ENCODE results near the gene AAGAB.
"Not testable (repeated sequence)": the region's sequence is repeated elsewhere in the genome, so short reads cannot be mapped to it uniquely, and the experiment has no call there.

AAGAB gene, protein sequence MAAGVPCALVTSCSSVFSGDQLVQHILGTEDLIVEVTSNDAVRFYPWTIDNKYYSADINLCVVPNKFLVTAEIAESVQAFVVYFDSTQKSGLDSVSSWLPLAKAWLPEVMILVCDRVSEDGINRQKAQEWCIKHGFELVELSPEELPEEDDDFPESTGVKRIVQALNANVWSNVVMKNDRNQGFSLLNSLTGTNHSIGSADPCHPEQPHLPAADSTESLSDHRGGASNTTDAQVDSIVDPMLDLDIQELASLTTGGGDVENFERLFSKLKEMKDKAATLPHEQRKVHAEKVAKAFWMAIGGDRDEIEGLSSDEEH

DNA sequence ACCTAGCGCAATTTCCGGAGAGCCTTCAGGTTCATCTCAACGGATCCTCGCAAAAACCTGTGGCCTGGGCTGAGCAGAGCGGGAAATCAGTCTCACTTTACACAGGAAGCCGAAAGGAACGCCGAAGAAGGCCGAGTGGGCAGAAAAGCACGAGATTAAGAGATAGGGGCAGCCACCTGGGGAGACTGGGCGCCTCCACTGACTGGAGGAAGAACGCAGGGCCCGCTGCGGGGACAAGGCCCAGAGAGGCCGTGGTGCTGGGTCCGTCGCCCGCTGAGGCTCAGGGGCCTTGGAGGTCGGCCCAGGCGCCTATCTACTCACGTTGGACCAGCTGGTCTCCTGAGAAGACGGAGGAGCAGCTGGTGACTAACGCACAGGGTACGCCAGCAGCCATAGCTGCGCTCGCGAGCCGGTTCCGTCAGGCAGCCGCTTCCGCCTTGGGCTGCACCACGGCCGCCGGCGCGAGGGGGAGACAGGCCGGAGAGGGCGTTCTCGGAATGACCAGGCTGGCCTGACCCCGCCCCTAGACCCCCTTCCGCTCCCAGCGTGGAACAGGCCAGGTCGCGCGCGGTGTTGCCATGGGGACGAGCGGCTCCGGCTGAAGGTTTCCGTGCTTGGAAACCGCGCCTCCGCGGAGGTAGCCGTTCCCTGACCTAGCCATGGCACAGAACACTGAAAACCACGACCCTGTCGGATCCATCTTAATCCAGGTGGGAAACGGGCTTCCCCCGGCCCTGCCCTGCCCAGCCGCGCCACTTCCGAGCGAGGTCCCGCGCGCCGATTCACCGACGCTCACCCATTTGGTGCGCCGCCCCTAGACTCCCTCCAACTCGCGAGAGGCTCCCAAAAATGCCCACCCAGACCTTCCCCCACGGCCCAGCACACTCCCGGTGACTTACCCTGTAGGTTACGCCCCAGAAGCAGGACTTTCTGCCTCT, at the start of gene AAGAB, which contains the start of gene IQCH:
TSS of gene AAGAB (minus strand) at position 424 of the 938 bp plus-strand sequence. CDS start at position 394, 30 bp downstream.
TSS of gene IQCH (plus strand) at position 549 of the 938 bp plus-strand sequence. CDS start at position 660, 111 bp downstream.
- DNase-seq, result peak; percentile 83

DNA sequence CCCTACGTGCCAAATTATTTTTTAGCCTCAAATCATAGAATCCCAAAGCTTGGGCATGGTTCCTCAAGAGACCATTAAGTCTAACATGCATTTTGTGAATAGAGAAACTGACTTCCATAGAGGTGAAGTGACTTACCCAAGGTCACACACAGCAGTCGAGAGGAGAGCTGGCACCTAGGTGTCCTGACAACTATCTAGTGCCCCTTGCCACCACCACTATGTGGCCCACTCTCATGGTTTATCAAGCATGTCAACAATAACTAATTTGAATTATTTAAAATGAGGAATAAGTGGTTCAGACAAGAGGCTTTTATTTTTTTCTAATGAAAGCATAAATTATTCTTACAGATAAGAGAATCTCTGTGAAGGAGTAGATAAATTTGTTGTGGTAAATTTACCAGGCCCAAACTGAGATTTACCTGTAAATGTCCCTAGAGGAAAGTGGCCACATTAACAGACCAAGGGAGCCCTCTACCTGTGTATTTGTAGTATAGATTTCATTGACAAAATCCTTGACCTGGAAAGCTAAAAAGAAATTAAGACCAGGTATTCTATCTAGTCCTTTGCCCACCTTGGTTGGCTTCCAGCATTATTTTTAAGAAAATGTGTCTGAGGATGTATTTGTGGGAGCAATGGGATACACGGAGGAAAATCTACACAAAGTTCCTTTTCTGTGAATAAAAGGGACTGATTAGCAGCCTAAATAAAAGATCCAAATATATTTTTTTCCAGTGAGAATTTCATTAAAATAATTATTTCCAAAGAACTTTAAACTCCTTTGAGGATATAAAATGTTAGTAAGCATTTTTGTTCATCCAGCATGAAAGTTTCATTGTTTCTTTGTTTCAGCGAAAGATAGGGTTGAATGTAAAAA, 49.3 kb upstream of the AAGAB start:
- DNase-seq, result peak; percentile 1

DNA sequence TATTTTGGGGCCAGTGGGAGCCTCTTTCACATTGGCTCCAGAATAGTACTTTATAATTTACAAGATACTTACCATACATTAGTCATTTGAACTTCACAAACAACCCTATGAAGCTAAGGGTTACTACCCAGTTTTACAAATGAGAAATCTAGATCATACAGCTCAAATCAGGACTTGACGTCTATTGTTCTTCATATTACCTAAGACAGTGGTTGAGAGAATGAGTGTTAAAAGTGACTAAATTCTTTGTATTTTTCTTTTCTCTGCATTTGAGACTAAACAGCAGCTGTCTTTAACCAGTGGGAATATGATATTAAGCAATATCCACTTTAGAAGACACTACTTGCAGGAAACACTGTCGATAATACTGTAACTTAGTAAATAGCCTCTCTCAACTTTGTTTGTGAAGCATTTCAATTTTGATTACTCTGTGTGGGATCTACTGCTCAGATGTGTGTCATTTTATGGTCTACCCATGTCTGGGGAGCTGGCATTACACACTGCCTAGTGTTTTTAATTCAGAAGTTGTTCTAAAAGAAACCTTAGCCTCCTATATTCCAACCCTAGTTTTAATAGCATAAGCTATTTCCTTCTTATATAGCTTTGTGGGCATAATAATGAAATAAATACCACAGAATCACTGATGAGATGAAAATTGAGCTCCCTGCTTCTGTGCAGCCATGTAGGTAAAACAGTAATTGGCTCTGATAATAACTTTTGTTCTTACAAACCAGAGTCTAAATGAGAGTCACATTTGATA, 46.0 kb upstream of the AAGAB start:
- no peak for DNase-seq

DNA sequence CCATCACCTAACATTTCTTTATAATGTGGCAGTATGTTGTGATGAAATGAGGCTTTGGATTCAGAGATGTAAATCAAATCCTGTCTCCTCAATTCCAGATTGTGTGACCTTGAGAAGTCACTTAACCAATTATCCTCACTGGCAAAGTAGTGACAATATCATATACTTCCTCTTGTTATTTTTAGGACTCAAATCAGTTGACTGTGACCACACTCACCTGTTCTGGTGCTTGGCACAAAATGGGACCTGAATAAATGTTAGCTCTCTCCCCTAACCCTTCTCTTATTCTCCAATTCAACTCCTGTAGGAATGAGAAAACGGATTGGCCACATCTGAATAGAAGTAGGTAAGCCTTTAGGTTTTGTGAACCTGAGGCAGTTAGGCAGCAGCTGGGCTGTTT, 42.2 kb upstream of the AAGAB start:
- DNase-seq, result no peak

DNA sequence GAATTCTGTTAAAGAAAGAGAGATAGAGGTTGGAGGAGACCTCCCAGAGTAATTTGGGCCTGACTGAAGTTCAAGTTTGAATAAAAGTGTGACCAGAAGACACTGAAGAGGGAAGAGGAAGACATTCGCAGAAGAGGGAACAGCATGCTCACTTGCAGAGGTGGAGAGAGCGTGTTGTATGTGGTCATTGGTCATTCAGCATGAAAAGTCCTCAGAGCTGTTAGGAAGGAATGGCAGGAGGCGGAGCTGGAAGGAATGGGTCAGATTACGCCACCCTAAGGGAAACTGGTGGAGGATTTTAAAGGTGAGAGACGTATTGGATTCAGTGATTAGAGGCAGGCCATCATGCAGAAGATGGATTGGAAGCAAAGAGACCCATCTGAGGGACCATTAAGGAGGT, 41.7 kb upstream of the AAGAB start:
- DNase-seq, result no peak

DNA sequence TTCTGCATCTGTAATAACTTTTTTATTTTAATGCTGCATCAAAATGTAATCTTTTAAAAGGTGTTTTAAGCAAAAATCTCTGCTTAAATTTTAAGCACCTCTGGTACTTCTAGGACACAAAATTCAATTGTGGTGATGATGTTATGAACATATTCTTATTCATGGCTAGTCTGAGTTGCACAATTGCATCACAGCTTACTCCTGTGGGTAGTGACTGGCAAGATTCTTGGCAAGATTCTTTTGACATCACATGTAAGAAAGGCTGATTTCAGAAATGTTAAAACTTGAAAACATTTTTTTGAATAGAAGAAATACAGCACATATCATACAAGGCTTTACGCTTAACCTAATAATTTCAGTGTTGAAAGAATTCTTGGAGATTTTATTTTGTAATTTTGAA, 35.9 kb upstream of the AAGAB start:
- no peak for DNase-seq

DNA sequence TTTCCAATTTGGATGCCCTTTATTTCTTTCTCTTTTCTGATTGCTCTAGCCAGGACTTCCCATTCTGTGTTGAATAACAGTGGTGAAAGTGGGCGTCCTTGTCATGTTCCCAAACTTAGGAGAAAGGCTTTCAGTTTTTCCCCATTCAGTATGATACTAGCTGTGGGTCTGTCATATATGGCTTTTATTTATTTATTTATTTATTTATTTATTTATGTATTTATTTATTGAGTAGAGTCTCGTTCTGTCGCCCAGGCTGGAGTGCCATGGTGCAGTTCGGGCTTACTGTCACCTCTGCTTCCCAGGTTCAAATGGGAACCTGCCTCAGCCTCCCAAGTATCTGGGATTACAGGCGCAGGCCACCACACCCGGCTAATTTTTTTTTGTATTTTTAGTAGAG, 31.9 kb upstream of the AAGAB start:
- DNase-seq, result not testable (repeated sequence)

DNA sequence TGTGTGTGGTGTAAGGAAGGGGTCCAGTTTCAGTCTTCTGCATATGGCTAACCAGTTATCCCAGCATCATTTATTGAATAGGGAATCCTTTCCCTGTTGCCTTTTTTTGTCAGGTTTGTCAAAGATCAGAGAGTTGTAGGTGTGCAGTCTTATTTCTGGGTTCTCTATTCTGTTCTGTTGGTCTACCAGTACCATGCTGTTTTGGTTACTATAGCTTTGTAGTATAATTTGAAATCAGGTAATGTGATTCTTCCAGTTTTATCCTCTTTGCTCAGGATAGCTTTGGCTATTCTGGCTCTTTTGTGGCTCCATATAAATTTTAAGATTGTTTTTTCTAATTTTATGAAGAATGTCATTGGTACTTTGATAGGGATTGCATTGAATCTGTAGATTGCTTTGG, 31.2 kb upstream of the AAGAB start:
- not testable (repeated sequence) for DNase-seq

DNA sequence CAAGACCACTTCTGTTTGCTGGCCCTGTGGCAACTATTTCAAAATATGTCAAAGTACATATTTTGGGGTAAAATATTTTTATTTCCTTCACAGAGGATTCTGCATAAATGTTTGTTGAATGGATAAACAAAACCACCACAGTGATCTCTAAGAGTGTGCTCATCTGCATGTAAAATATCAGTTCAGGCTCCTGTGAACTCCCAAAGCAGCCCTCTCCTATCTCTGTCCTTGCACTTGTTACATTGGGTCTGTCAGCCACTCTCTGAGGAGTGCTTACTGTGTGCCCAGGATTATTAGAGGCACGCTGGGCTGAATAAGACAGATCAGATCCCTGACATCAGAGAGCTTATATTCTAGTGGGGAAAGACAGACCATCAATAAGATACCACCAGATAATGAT, 27.3 kb upstream of the AAGAB start:
- no peak for DNase-seq

DNA sequence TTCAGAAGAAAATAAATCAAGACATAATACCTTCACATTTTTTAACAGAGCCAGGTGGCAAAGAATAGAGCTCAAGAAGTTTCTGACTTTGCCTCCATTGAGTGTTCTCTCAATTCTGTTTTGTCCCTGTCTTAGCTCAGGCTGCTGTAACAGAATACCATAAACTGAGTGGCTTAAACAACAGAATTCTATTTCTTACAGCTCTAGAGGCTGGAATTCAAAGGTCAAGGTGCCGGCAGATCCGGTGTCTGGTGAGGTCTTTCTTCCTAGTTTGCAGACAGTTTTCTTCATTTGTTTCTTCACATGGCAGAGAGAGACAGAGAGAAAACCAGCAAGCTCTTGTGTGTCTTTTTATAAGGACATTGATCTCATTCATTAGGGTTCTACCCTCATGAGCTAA, 25.8 kb upstream of the AAGAB start:
- no peak for DNase-seq

DNA sequence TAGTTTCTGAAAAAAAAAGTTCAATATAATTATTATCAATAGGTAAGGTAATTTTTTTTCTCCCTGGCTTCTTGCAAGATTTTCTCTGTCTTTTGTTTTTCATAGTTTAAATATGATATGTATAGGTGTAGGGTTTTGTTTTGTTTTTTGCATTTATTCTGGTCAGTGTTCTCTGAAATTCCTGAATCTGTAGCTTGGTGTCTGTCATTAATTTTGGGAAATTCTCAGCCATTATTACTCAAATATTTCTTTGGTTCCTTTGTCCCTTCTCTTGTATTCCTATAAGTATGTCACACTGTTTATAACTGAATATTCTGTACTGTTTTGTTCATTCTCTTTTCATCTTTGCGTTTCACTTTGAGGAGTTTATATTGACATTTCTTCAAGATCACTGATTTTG, 22.2 kb upstream of the AAGAB start:
- DNase-seq, result no peak

DNA sequence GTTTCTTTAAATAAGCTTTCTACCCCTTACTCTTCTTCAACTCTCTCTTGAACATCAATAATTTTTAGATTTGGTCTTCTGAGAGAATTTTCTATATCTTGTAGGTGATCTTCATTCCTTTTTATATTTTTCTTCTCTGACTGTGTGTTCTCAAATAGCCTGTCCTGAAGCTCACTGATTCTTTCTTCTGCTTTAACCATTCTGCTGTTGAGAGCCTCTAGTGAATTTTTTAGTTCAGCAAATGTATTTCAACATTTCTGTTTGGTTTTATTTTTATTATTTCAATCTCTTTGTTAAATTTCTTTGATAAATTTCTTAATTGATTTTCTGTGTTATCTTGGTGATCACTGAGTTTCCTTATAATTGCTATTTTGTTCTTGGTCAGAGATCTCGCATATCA, 19.8 kb upstream of the AAGAB start:
- no peak for DNase-seq

DNA sequence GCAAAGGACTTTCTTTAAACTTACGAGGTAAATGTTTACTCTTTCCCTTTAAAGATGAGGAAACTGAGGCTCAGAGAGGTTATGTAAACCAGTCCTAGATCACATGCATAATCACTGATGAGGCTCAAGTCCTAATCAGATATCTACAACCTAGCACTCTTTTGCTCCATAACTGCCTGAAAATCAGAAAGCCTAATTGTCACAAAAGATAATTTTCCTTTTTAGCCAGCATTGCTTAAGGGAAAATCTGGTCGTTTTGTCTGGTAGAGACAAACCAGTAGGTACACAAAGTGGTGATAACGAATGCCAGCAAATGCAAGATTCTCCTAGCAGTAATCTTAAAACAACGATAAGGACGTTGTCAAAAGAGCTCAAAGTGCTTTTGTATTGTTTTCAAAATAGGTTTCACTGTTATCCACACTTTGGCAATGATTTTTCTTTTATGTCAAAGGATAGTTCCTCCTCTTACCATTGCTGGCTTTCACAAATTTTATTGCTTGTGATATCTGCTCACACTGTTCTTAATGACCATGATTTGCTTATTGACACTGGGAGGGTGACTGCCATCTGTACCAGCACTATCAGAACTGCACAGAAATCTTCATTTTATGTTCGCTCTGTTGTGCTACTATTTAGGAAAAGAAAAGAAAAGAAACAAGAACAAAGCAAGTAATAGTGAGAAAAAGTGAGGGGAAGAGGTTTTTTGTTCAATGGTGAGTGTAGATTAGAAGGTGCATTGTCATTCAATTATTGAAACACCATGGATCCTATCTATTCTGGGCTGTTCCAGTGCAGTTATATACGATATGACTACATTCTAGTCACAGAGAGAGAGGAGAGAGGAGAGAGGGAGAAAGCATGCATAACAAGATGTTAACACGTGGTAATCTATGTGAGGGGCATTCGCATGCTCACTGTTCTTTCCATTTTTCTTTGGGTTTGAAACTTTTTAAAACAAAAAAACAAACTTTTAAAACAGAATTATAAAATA, 13.8 kb upstream of the AAGAB start:
- no peak for DNase-seq

DNA sequence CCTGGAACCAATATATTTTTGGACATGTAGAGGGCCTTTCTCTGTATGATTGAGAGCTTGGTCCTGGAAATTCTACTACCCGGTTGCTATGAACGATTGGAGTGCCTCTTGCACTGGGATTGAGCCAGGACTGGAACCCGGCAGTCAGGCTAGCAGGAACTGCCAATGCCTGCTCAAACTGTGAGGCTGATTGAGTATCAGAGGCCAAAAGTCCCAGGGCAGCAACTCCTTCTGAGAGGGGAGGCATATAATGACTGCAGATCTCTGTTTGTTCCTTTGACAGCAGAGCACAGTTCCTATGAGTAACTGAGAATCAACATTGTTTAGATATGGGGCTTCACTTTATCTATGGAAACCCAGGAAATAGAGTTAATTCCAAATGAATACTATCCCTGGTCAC, 13.0 kb upstream of the AAGAB start:
- no peak for DNase-seq

DNA sequence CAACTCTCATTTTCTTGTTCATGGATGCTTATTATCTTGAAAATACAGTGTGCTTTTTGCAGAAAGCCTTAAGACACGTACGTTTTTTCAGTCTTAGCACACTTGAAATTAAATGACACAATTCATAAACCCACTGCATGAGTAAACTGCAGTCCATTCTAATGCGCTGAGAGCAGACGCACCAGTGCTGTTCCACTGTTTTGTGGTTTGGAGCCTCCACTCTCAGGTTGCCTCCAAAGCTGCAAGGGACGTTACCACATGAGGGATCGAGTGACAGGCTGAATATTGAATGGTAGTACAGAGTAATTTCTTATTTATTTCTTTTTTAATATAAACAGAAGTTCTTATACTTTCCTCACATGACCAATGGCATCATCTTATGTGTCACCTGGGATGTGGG, 12.4 kb upstream of the AAGAB start:
- DNase-seq, result no peak

DNA sequence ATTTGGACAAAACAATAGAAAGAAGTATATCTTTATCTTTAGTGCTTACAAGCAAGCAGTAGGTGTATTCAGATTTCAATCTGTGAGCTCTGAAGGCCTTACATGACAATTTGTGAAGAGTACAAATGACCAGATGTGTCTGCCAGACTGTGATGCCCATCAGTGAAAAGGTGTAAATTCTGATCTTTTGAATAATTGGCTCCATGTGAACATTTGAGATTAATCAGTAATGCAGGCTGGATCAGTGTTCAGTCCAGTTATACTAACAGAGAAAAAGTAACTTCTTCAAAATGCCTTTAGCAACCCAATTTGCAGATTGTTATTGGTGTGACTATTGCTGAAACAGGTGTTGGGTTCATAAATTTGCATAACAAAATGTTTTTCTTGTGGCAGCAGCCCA, 5.3 kb upstream of the AAGAB start:
- DNase-seq, result no peak

DNA sequence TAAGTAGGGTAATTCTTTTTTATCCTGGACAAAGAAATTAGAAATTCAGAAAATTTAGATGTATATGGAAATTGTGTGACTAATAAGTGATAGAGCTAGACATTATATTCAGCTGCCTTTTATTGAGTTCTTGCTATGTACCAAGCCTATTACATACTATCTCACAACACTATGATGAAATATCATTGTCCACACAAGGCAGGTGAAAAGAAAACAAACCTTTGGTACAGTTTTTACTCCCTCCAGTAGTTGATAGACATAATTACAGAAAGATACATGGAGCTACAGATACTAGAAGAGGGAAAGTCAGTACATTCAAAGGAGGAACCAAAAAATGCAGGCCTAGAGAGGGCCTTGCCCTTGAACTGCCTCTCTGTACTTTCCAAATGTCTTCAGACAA, 4.9 kb upstream of the AAGAB start:
- no peak for DNase-seq

DNA sequence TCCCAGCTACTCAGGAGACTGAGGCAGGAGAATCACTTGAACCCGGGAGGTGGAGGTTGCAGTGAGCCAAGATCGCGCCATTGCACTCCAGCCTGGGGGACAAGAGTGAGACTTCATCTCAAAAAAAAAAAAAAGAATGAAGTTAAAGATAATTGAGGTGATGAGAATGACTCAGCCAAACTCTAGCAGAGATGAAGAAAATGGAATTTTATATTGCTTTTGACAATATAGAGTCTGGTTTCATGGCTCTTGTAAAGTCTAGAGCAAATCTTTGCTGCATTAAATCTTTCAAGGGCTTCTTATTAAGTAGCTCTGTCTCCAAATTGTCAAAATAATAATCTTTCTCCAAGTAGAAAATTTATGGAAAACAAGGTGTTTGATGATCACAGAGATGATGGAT, 4.0 kb upstream of the AAGAB start:
- DNase-seq, result not testable (repeated sequence)

DNA sequence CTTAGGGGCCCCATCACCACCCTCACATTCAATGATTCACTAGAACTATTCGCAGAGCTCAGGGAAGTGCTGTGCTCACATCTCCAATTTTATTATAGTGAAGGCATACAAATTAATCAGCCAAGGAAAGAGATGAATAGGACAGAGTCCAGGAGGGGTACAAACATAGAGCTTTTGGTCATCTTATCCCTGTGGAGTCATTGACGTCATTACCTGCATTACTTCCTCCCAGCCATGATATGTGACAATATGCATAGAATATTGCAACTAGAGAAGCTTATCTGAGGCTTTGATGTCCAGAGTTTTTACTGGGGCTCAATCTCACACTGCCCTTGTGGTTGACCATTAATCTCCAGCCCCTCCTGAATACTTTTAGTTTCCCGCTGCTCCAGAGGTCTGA, 1.6 kb upstream of the AAGAB start:
- DNase-seq, result no peak

DNA sequence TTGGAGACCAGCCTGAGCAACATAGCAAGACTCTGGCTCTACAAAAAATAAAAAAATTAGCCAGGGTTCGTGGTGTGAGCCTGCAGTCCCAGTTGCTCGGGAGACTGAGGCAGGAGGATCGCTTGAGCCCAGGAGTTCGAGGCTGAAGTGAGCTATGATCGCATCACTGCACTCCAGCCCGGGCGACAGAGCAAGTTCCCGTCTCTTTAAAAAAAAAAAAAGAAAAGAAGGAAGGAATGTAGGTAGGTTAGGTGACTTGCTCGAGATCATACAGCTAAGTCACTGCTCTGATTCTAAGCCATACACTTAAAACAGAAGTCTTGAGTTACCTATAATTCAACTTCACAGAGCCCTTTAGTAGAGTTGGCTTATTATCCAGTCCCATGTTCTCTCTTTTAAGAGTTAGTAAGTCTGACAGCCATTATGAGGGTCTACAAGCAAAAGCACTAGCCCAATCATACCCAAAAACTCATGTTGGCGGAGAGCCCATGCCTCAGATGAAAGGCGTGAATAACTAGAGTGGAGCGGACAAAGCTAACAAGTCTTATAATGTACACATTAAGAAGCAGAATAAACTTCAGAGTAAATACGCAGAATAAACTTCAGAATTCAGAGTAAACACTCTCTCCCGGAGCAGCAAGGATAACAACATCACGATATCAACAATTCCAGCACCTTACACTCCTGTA, 768 bp downstream of the AAGAB start:
- no peak for DNase-seq
